HG03469 (cell line): ENCODE results near the gene ZFYVE9.
"Not testable (repeated sequence)": the region's sequence is repeated elsewhere in the genome, so short reads cannot be mapped to it uniquely, and the experiment has no call there.

Experiments
- ATAC-seq: cut with Tn5 transposase; IDR thresholded peaks from one replicate; pipeline ENCODE4 v1.9.1; 2021; ENCODE audit warnings: mild to moderate bottlenecking, moderate library complexity, moderate number of reproducible peaks; ENCODE audit not compliant: unreplicated experiment

ZFYVE9 gene

DNA sequence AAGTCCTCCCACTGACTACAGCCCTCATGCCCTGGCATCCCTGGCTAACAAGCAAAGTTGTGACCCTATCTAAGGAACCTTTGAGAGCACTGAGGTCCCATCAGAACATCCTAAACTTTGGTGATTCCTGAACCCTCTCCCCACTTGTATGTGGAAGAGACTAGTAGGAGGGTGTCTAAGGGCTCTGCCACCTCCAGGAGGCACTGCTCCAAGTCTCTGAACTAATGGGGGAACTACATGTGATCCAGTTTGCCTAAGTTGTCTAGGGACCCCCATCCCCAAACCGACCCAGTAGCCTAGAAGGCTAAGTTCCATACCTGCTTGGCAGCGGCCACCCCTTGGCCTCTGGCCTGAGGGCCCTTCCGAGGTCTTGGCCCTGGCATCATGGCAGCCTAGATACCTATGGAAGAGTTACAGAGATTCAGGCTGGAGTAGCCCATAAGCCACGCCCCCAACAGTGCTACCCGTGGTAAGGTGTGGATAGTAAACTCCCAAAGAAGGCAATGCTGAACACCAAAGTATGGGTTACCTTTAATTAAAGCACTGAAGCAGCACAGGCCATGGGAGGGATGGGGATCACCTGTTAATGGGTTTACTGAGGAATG is 222.4 kb downstream of the ZFYVE9 start:
- no peak for ATAC-seq

DNA sequence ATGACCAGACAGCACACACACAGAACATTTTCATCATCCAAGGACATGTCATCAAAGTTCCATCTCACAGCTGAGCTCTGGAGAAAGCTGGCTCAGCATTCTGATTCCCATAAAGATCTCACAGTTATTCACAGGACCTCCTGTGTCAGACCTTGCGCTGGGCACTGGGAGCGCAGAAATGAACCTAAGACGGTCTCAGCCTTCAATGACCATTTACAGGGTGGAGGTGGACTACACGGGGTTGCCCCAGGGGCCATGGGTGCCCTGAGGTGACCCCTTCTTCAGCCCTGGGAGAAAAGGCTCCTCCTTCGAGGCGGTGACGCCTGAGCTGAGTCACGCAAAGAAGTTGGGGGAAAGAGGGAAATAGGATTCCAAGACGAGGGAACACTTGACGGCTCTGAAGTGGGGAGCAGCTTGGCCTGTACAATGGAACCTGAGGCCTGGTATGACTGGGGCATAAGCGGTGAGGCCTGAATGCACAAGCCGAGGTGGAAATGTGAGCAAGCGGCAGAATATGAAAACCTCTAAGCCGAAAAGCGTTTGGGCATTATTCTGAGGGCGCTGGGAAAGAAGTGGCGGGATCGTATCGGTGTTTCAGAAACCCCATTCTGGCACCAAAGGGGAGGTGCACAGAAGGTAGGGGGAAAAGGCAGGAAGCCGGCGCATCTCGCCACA is 223.3 kb downstream of the ZFYVE9 start:
- no peak for ATAC-seq

DNA sequence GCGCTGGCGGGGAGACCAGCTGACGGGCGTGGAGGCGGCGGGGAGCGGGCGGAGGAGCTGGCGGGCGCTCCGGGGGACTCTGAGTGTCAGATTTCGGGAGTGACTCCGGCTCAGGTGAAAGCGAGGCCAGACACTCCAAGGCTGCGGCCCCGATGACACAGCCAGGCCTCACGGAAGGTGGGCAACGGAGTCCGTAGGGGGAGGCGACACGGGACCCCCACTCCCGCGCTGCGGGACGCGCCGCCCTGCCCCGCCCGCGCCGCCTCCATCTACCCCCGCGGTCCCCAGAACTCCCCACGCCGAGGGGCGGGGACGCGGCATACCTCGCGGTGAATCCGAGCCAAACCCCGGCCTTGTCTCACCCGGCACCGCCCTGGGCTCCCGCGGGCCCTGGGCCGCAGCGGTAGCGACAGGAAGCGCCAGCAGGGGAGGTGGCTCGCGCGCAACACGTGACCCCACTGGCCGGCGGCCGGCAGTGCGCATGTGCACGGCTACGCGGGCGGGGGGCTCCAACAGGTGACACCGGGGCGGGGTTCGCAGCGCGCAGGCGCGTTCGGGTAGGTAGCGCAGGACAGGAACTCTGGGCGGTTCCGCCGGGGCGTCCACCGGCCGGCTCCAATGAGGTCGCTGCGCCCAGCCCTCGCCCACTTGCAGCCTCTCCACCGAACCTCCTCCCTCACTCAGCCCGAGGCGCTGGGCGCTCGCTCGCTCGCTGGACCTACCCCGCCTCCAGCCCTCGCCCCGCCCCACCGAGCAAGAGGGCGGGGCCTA is 224.0 kb downstream of the ZFYVE9 start, which contains the start of gene CC2D1B:
Gene CC2D1B, minus strand, starts transcription at position 460 of the 771 bp plus-strand sequence. CDS start 1,585 bp downstream, outside the sequence.
- ATAC-seq, result peak; percentile 85

DNA sequence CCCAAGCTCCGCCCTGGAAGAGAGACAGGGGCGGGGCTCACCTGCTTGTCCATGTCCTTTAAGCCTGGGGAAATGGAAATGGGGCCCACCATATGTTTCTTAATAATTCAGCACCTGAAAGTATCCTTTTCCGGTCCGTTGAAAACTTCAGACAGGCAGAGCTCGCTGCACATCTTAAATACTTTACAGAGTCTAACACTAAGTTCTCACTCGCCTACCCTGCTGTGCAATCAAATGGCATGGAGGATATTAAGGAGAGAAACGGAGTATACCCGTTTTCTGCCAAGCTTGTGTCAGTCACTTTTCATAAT is 224.6 kb downstream of the ZFYVE9 start:
- ATAC-seq, result no peak

DNA sequence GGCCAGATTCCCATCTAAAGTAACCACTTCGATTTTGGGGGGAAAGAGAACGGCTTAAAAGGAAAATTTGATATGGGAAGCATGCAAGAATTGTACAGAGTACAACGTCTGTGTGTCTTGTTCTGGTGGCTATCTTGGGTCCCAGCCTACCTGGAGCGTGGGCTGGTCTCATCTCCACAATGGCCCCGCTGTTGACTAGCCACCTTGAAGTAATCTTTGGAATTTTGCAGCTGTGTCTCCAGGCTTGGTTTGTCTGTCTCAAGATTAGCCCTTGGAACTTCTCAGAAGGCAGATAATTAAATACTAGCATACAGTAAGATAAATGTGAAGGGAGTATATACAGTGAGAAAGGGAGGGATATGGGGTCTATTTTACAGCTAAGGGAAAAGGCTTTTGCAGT is 225.4 kb downstream of the ZFYVE9 start:
- no peak for ATAC-seq

DNA sequence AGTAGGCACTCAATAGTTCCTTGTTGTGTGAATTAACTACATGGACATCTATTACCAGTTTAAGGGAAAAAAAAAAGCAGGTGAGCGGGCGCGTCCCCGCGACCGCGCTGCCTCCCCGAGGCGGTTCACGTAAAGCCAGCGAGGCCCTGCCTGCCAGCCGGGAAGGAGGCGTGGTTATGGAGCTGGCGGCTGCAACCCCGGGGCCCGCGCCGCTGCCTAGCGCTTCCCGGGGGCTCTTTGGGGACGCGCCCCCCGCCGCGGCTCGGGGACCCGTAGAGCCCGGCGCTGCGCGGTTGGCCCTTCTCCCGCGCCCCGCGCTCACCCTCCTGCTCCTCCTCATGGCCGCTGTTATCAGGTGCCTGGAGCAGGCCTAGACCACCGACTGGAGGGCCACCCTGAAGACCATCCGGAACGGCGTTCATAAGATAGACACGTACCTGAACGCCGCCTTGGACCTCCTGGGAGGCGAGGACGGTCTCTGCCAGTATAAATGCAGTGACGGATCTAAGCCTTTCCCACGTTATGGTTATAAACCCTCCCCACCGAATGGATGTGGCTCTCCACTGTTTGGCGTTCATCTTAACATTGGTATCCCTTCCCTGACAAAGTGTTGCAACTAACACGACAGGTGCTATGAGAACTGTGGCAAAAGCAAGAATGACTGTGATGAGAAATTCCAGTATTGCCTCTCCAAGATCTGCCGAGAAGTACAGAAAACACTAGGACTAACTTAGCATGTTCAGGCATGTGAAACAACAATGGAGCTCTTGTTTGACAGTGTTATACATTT is 226.7 kb downstream of the ZFYVE9 start:
- no peak for ATAC-seq

DNA sequence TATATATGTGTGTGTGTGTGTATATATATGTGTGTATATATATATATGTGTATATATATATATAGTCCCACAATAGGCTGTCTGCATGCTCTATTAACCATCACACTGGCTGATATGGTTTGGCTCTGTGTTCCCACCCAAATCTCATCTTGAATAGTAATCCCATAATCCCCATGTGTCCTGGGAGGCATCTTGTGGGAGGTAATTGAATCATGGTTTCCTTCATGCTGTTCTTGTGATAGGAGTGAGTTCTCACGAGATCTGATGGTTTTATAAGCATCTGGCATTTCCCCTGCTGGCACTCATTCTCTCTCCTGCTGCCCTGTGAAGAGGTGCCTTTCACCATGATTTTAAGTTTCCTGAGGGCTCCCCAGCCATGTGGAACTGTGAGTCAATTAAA is 228.0 kb downstream of the ZFYVE9 start:
- ATAC-seq, result not testable (repeated sequence)

DNA sequence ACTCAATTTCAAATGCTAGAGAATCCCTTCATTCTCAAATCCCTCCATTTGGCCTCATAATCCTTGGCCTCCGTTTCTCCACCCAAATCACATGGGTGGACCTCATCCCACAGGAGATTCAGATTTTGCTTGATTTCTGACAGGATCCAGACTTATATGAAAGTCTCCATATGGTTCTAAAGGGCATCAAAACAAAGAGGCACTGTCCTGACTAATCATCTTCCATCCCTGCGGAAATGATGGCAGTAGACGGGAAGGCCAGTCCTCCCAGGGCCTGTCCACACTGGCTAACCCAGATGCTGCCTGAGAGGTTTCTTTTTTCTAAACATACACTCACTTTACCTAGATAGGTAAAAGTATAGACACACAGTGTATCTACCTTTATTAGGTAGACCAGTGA is 243.5 kb downstream of the ZFYVE9 start:
- ATAC-seq, result no peak

DNA sequence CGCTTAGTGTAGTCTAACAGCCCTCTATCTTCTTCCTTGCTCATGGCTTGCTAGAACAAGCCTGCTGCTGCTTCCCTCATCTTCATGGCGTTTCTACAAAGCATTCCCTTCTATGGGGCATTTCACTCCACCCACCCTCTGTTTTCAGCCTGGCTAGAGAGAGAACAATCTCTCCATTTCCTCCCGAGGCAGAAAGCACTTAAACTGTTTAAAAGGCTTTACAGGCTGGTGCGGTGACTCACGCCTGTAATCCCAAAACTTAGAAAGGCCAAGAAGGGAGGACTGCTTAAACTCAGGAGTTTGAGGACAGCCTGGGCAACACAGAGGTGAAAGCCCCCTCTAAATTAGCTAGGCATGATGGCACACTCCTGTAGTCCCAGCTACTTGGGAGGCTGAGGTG is 244.6 kb downstream of the ZFYVE9 start:
- no peak for ATAC-seq

DNA sequence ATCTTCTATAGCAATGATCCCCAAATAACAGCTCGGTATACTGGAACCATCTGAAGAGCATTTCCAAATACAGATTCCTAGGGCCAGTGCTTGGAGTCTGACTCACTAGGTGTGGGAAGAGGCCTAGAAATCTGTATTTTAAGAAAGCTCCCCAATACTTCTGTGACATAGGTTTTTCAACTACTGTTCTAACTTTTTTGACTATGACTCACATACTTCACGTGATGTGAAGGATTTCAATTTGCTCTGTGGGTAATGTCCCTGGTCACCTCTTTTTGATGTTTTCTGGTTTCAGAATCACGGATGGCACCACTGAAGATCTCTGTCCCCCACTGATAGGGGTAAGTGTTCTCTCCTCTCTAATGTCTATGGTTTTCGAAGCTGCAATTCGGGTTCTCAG is 251.3 kb downstream of the ZFYVE9 start:
- ATAC-seq, result no peak
